IMR-90 (cell line): Measurements from ENCODE around the gene SALL2. TPM values are rescaled to one million over a fixed set of nuclear protein-coding genes. Genes with fewer than 3 reads are reported as not detected.

Experiments used
- ATAC-seq: fragments of 200-7000 bp; cut with Tn5 transposase; 2 replicates; pipeline ENCODE4 v1.9.1; 2020; ENCODE audit warnings: low read depth, mild to moderate bottlenecking, moderate library complexity
- BruUV-seq: library from RNA; stranded (reverse); fragments of 400-500 nt; replicated peaks from 2 replicates; lab custom pipeline; 2021; lab: Mats Ljungman, UMichigan
- CTCF ChIA-PET: fragments of 300-600 bp; formaldehyde crosslinking; extraction: SDS; loops from one replicate; lab custom pipeline; 2021; ENCODE audit warnings: antibody characterized with exemption; lab: Yijun Ruan, JAX
- POLR2A ChIA-PET: fragments of 300-600 bp; sonication (Branson Sonifier 250); formaldehyde crosslinking; loops from one replicate; lab custom pipeline; 2022; ENCODE audit warnings: antibody characterized with exemption; ENCODE audit not compliant: unreplicated experiment; lab: Charles Lee
- DNase-seq: peaks from one replicate; pipeline ENCODE4 v3.0.0; 2013
- H2AFZ ChIP-seq: replicated peaks from 2 replicates; pipeline ENCODE3; 2013; ENCODE audit warnings: low read length, mild to moderate bottlenecking; ENCODE audit not compliant: poor library complexity
- H2AK5ac ChIP-seq: 2 replicates; pipeline ENCODE4 v1.6.1; 2013; ENCODE audit warnings: low read depth, low read length, inconsistent platforms
- H2AK9ac ChIP-seq: replicated peaks from 2 replicates; pipeline ENCODE3; 2013; ENCODE audit warnings: mild to moderate bottlenecking, low read depth, low read length, moderate library complexity; ENCODE audit not compliant: poor library complexity
- H2BK120ac ChIP-seq: 2 replicates; pipeline ENCODE4 v1.6.1; 2013; ENCODE audit warnings: low read depth, low read length, inconsistent platforms
- H2BK15ac ChIP-seq: 3 replicates; pipeline ENCODE4 v1.6.1; 2013; ENCODE audit warnings: low read depth, low read length, inconsistent platforms
- H2BK20ac ChIP-seq: 2 replicates; pipeline ENCODE4 v1.6.1; 2013; ENCODE audit warnings: low read depth, mild to moderate bottlenecking, inconsistent platforms, low read length, moderate library complexity
- H2BK5ac ChIP-seq: 2 replicates; pipeline ENCODE4 v1.6.1; 2013; ENCODE audit warnings: mild to moderate bottlenecking, low read depth, low read length, inconsistent platforms; ENCODE audit not compliant: poor library complexity, severe bottlenecking
- H3K14ac ChIP-seq: replicated peaks from 2 replicates; pipeline ENCODE4 v1.6.1; 2013; ENCODE audit warnings: low read depth, low read length, inconsistent platforms
- H3K18ac ChIP-seq: 2 replicates; pipeline ENCODE4 v1.6.1; 2013; ENCODE audit warnings: low read depth, low read length, control low read depth
- H3K23ac ChIP-seq: 2 replicates; pipeline ENCODE4 v1.6.1; 2013; ENCODE audit warnings: low read depth, low read length, inconsistent platforms
- H3K27ac ChIP-seq: 2 replicates; pipeline ENCODE4 v1.5.1; 2013; ENCODE audit warnings: mild to moderate bottlenecking, control low read depth, low read length; ENCODE audit not compliant: insufficient read depth
- H3K27me3 ChIP-seq: 2 replicates; pipeline ENCODE4 v1.6.1; 2013; ENCODE audit warnings: low read length; ENCODE audit not compliant: control insufficient read depth, insufficient read depth
- H3K36me3 ChIP-seq: 2 replicates; pipeline ENCODE4 v1.6.1; 2013; ENCODE audit warnings: low read length, mixed read lengths; ENCODE audit not compliant: control insufficient read depth, insufficient read depth
- H3K4ac ChIP-seq: 2 replicates; pipeline ENCODE4 v1.6.1; 2013; ENCODE audit warnings: low read depth, low read length, inconsistent platforms
- H3K4me1 ChIP-seq: 2 replicates; pipeline ENCODE4 v1.6.1; 2013; ENCODE audit warnings: low read length, mixed read lengths; ENCODE audit not compliant: control insufficient read depth, insufficient read depth
- H3K4me2 ChIP-seq: 2 replicates; pipeline ENCODE4 v1.6.1; 2013; ENCODE audit warnings: low read depth, mild to moderate bottlenecking, control low read depth, low read length, moderate library complexity
- H3K4me3 ChIP-seq: 2 replicates; pipeline ENCODE4 v1.5.1; 2013; ENCODE audit warnings: low read depth, mild to moderate bottlenecking, control low read depth, low read length, moderate library complexity; ENCODE audit not compliant: insufficient read depth
- H3K56ac ChIP-seq: 2 replicates; pipeline ENCODE4 v1.6.1; 2013; ENCODE audit warnings: low read length, inconsistent platforms; ENCODE audit not compliant: insufficient read depth; ENCODE audit errors: extremely low read depth
- H3K79me1 ChIP-seq, 2 experiments: 2 replicates each; pipeline ENCODE4 v1.6.1; 2013; ENCODE audit warnings: low read length in 2 of 2, inconsistent platforms in 1 of 2, low read depth in 1 of 2
- H3K9ac ChIP-seq: 2 replicates; pipeline ENCODE4 v1.6.1; 2013; ENCODE audit warnings: low read depth, low read length, control low read depth
- H3K9me1 ChIP-seq: 2 replicates; pipeline ENCODE4 v1.6.1; 2013; ENCODE audit warnings: low read length, inconsistent platforms; ENCODE audit not compliant: insufficient read depth
- H3K9me3 ChIP-seq: 2 replicates; pipeline ENCODE4 v1.6.1; 2013; ENCODE audit warnings: low read length; ENCODE audit not compliant: control insufficient read depth, insufficient read depth
- H4K20me1 ChIP-seq: 2 replicates; pipeline ENCODE4 v1.6.1; 2013; ENCODE audit warnings: low read length, inconsistent platforms; ENCODE audit not compliant: insufficient read depth
- H4K5ac ChIP-seq: 2 replicates; pipeline ENCODE4 v1.6.1; 2013; ENCODE audit warnings: mild to moderate bottlenecking, low read depth, low read length, control low read depth
- H4K8ac ChIP-seq, 2 experiments: 2 replicates each; pipeline ENCODE4 v1.6.1; 2013; ENCODE audit warnings: low read depth in 2 of 2, low read length in 2 of 2, control low read depth in 1 of 2, inconsistent platforms in 1 of 2
- H4K91ac ChIP-seq: 2 replicates; pipeline ENCODE4 v1.6.1; 2013; ENCODE audit warnings: low read depth, low read length, inconsistent platforms; ENCODE audit not compliant: insufficient read depth
- BHLHE40 ChIP-seq: fragments of 150-350 bp; IDR thresholded peaks from 2 replicates; pipeline ENCODE4 v1.6.1; 2016; ENCODE audit warnings: mild to moderate bottlenecking, low read depth, low read length
- FOS ChIP-seq: fragments of 150-350 bp; IDR thresholded peaks from 2 replicates; pipeline ENCODE4 v1.6.1; 2016; ENCODE audit warnings: low read depth, low read length
- MAZ ChIP-seq: IDR thresholded peaks from 2 replicates; pipeline ENCODE4 v1.6.1; 2012; ENCODE audit warnings: low read depth, mild to moderate bottlenecking, low read length, improper control_type of control experiment, moderate library complexity, borderline replicate concordance
- POLR2A ChIP-seq: IDR thresholded peaks from 2 replicates; pipeline ENCODE4 v1.6.1; 2012; ENCODE audit warnings: mild to moderate bottlenecking, low read depth, low read length
- RCOR1 ChIP-seq: IDR thresholded peaks from 2 replicates; pipeline ENCODE4 v1.6.1; 2012; ENCODE audit warnings: mild to moderate bottlenecking, low read length, improper control_type of control experiment; ENCODE audit not compliant: insufficient replicate concordance
- SMC3 ChIP-seq: fragments of 150-350 bp; IDR thresholded peaks from 2 replicates; pipeline ENCODE4 v1.6.1; 2016; ENCODE audit warnings: low read depth, mild to moderate bottlenecking, antibody characterized with exemption, low read length, moderate library complexity
- WGBS, 2 experiments: methylation state at CpG; one replicate each; pipeline versions ENCODE4 v1.1.5 to v1.1.7; 2013; ENCODE audit warnings: missing lambda C conversion rate in 2 of 2; ENCODE audit not compliant: insufficient read length in 1 of 2; ENCODE audit errors: extremely low coverage in 2 of 2; 5-methylcytosine and 5-hydroxymethylcytosine counted together
- dilution Hi-C: fragments of 300-500 bp; cut with HindIII; formaldehyde crosslinking; loops from one replicate; pipeline ENCODE4 v1.14.3; 2018; ENCODE audit warnings: low sequenced_read_pairs; ENCODE audit not compliant: unreplicated experiment
- in situ Hi-C: fragments of 300-500 bp; cut with MboI; formaldehyde crosslinking; loops from 3 replicates; pipeline ENCODE4 v1.14.3; 2019; ENCODE audit warnings: low sequenced_read_pairs, inconsistent platforms, mixed read lengths
- intact Hi-C: fragments of 100-400 bp; cut with micrococcal nuclease; formaldehyde crosslinking; loops from 2 replicates; pipeline ENCODE4 v1.10.0; 2022
- polyA plus RNA-seq, 3 experiments: library from polyadenylated mRNA; depleted of rRNA; stranded (reverse); fragments of >200 nt; gene quantifications; 2 replicates each; pipeline ENCODE4 v1.2.3, GENCODE V29; 2012; ENCODE audit warnings: low replicate concordance in 1 of 3
- total RNA-seq: library from RNA; depleted of rRNA; stranded (reverse); fragments of >200 nt; gene quantifications from 2 replicates; pipeline ENCODE4 v1.2.3, GENCODE V29; 2012
- TF ChIP-seq, protein P1 (sequence below): fragments of 150-350 bp; IDR thresholded peaks from 2 replicates; pipeline ENCODE4 v1.6.1; 2017; ENCODE audit warnings: mild to moderate bottlenecking, antibody characterized with exemption, low read length, low read depth
- TF ChIP-seq, protein P2 (sequence below): fragments of 150-350 bp; IDR thresholded peaks from 2 replicates; pipeline ENCODE4 v1.6.1; 2016; ENCODE audit warnings: low read depth, mild to moderate bottlenecking, low read length, moderate library complexity, borderline replicate concordance

The SALL2 gene
- total and polyA plus RNA-seq, 2 of the 4 experiments (the other 2 are of a cell fraction), result 2.9 to 10.1 TPM

DNA sequence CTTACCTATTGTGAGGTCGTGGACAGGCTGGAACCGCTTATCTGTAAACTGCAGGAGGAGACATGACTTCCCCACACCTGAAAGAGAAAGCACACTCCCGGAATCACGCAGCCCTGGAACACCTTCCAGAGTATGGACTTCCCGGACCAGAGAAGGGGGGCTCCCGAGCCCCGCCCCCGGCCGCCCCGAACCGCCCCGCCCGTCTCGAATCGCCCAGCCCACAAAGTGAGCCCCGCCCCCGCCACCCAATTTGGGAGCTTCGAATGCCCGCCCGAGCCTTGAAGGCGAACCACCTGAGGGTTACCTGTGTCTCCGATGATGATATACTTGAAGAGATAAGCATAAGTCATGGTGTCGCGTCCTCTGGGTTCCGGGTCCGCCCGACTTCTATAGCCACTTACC lies 49.6 kb downstream of the SALL2 start (continued):
- TF ChIP-seq SMC3 (no peak), POLR2A (no peak)
- TF ChIP-seq, protein P1, sequence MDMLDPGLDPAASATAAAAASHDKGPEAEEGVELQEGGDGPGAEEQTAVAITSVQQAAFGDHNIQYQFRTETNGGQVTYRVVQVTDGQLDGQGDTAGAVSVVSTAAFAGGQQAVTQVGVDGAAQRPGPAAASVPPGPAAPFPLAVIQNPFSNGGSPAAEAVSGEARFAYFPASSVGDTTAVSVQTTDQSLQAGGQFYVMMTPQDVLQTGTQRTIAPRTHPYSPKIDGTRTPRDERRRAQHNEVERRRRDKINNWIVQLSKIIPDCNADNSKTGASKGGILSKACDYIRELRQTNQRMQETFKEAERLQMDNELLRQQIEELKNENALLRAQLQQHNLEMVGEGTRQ, result no peak

DNA sequence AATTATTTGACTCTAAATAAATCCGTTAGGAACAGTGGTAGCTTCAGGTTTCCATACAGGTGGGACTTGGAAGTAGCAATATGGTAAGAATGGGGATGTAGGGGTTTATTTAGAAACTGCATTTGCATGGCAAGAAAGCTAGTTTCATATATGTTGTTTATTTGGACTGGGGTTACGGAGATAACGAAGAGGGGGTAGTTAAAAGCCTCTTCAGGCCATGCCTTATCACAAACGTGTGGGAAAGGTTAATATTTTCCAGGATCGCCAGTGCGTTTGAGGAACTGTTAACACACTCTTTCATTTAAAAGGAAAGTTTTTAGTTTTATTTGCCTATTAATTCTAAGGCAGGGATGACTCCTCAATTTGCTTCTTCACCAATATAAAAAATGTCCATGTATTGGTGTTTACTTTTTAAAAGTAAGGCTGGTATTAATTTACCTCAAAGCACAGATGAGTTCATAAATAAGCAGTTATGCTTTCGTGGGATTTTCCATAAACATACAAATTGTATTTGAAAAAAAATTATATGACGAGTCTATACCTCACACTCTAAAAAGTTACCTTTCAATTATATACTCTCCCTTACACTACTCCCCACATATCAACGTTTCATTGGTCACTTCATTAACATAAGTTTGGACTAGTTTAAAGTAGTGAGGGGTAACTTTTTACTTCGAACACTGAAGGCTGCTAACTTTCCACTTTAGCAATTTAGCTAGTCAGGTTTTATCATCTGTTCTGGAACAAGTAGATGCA lies 50.2 kb downstream of the SALL2 start:
- intact Hi-C loops, result loop anchor here (2.0 kb wide), 1 partner anchor 39 kb away; no protein-coding TSS in a partner anchor
- Histone ChIP-seq H3K9ac (peak overlapping the region; percentile 90), H3K14ac (peak overlapping the region; percentile 74; the same call in 1 of the 2 replicates), H2BK5ac (peak overlapping the region; percentile 79), H3K9me3 (no peaks in the 10 kb centered on the region), H3K9me1 (no peaks in the 10 kb centered on the region), H4K5ac (peak overlapping the region; percentile 89), H3K79me1 (peaks cover 8 to 30% of the 10 kb centered on the region in 2 experiments), H3K36me3 (peaks cover 2% of the 10 kb centered on the region), H2BK15ac (no peak overlapping the region; the same call in 2 of the 3 replicates), H3K23ac (peak overlapping the region; percentile 73), H3K4me3 (peak overlapping the region; percentile 89), H4K20me1 (no peaks in the 10 kb centered on the region), H2AFZ (peak overlapping the region; percentile 95), H2AK5ac (no peak overlapping the region), H2BK120ac (peak overlapping the region; percentile 31; the same call in 1 of the 2 replicates), H3K4me1 (no peaks in the 10 kb centered on the region; the same call in 1 of the 2 replicates), H4K8ac (peak overlapping the region; percentile 87 to 98; a peak in 3 of 4 replicates), H3K4ac (peak overlapping the region; percentile 84), H2AK9ac (peak overlapping the region; percentile 90), H3K27me3 (no peaks in the 10 kb centered on the region), H3K18ac (peak overlapping the region; percentile 68), H4K91ac (peak overlapping the region; percentile 81), H2BK20ac (no peak overlapping the region), H3K27ac (peak overlapping the region; percentile 90), H3K4me2 (peak overlapping the region; percentile 91), H3K56ac (peak overlapping the region; percentile 80)
- in situ Hi-C loops, result no loop called here
- no TSS peak for BruUV-seq
- 100% methylated on average over 1 of the region's 10 CpGs; no CpG with 5 or more reads in 1 of the 2 experiments for WGBS, 2 experiments
- ChIA-PET CTCF (interaction anchor here (1.5 to 2.7 kb wide), 2 partner anchors 22 to 41 kb away, joined by 3 to 10 read pairs; no protein-coding TSS in a partner anchor), POLR2A (no interaction called here)
- DNase-seq (no peak), ATAC-seq (no peak)
- no peak for TF ChIP-seq RCOR1
- no peak for TF ChIP-seq MAZ
- TF ChIP-seq FOS, result no peak
- TF ChIP-seq, protein P1, result no peak
- TF ChIP-seq BHLHE40, result no peak
- TF ChIP-seq, protein P2, sequence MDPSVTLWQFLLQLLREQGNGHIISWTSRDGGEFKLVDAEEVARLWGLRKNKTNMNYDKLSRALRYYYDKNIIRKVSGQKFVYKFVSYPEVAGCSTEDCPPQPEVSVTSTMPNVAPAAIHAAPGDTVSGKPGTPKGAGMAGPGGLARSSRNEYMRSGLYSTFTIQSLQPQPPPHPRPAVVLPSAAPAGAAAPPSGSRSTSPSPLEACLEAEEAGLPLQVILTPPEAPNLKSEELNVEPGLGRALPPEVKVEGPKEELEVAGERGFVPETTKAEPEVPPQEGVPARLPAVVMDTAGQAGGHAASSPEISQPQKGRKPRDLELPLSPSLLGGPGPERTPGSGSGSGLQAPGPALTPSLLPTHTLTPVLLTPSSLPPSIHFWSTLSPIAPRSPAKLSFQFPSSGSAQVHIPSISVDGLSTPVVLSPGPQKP, result no peak
- dilution Hi-C loops, result no loop called here
